NCI-H128 (cell line): ENCODE results near the gene PDE11A.

Source experiments
- DNase-seq: peaks from one replicate; lab custom pipeline; 2025; ENCODE audit not compliant: unreplicated experiment; lab: John Stamatoyannopoulos, UW

PDE11A gene

GRCh38 chr2:177929662-177930522, 142.7 kb downstream of the PDE11A start:
- DNase-seq: no peak

- no peak for DNase-seq
These were observed 149.3 kb downstream of the PDE11A start for GRCh38 chr2:177923323-177923722.

GRCh38 chr2:177921726-177922125, 150.9 kb downstream of the PDE11A start:
- DNase-seq: no peak

- DNase-seq: no peak
These were observed 155.4 kb downstream of the PDE11A start for GRCh38 chr2:177917169-177917568.

DNA sequence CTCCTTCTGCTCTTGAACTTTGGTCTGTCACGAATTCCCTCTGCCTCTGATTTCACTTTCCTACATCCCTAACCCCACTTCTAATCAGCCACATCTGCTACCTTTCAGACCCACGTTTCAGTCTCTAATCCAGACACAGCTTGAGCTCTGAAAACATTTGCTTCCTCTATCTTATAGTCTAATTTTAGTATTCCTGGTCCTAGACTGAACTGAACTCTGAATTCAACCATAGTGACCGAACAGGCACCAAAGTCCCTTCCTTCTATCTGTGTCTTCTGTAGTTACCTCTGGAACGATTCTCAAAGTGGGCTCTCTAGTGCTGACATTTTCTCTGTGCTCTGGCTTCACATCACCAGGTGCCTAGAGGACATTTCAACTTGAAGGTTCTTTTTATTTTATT, 156.2 kb downstream of the PDE11A start:
- no peak for DNase-seq

GRCh38 chr2:177914247-177914646, 158.3 kb downstream of the PDE11A start:
- no peak for DNase-seq

DNA sequence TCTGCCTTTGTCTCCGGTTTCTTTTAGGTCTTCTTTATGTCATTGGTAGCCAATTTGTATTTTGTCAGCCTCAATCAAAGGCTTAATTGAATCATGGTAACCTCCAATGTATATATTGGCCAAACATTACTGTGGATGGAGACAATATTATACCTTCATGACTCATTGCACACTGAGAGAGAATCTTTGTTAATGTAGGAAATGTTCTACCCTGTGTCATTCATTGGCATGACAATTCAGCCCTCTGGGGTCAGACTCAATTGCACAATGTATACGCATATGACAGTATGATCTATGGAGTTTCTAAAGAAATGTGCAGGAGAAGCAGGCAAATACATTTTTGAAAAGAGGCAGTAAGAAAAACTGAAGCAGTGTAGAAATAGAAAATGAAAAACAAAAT, 162.6 kb downstream of the PDE11A start:
- no peak for DNase-seq

DNA sequence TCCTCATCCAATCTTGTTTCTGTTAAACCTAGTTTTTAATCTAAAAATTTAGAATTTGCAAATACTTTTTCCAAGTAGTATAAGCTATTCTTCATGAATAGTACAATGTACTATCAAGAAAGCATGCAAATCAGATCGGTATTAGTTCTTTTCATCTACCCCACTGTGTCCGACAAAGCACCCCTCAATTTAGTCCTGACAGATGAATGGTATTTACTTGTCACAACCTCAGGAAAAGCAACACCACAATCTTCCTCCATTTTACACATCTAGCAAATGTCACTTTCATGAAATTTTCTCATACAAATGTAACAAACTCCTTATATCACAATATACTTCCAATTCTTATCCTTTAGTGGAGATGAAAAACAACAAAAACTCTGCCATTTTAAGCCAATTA, 163.8 kb downstream of the PDE11A start:
- DNase-seq: no peak

GRCh38 chr2:177908182-177908581, 164.4 kb downstream of the PDE11A start:
- no peak for DNase-seq

GRCh38 chr2:177906041-177906718, 166.4 kb downstream of the PDE11A start:
- peak; percentile 5 for DNase-seq

- no peak for DNase-seq
These were observed 166.9 kb downstream of the PDE11A start for GRCh38 chr2:177905640-177906039.

DNA sequence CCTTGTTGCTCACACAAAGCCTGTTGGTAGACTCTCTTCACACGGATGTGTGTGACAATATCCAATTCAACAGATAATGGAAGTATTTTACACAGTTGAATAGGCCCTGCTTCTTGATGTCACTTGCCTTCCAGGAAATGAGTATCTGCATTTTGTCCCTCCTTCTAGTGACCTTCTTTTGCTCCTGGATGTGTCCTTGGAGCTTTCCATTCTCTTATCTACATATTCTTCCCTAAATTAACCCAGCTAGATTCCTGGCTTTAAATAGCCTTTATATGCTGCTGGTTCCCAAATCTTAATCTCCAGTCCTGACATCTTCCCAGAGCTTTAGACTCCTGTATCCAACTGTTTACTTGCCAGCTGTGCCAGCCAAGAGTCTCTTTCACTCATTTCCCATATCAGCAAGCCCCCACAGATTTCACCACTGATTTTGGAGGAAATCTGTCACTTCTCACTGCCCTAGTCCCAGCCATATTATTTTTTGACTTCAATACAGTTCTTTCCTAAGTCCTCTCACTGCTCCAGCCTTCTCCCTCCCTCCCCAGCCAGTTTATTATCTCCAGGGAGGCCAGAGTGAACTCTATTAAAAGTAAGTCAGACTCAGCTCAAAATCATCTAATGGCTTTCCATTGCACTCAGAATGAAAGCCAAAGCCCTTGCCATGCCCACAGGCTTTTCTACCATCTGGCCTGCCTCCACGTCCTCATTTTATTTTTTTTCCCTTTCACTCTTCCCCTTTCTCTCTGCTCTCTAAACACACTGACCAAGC, 170.0 kb downstream of the PDE11A start:
- no peak for DNase-seq

DNA sequence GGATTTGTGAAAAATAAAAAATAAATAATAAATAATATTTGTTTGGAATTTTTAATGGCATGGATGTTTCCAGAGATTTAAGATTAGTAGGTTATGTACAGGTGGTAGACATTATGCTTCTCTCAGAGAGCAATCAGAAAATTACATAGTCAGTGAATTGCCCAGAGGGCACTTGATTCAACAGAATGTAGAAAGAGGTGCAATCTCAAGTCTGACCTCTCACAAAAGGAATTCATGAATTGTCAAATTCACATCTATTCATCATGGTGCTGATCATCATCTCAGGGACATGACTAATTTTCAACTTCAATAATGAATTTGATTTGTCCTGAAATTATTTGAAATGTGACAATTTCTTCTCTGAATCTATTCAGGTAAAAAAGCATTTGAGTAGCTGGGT, 172.5 kb downstream of the PDE11A start:
- DNase-seq: no peak

GRCh38 chr2:177897278-177897677, 175.3 kb downstream of the PDE11A start:
- no peak for DNase-seq

- no peak for DNase-seq
These were observed 176.0 kb downstream of the PDE11A start for GRCh38 chr2:177896587-177896986.

GRCh38 chr2:177894546-177894945, 178.0 kb downstream of the PDE11A start:
- DNase-seq: no peak

DNA sequence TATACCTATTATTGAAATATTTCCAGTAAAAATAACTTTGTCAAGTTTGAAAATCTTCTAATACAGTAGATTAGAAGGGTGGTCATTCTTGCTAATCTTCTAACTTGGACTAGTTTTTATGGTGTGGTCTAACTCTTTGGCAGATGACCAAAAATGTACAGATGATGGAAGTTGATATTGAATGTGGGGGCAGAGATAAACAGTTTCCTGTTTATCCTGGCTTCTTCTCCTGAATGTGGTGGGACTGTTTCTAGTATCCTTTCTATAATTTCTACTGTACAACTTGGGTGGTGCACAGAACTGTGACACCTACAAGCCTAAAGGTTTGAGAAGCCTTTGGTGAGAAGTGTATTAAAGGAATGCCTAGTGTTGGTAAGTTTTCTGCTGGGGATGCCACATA, 178.7 kb downstream of the PDE11A start:
- no peak for DNase-seq

GRCh38 chr2:177891533-177891932, 181.0 kb downstream of the PDE11A start:
- no peak for DNase-seq

DNA sequence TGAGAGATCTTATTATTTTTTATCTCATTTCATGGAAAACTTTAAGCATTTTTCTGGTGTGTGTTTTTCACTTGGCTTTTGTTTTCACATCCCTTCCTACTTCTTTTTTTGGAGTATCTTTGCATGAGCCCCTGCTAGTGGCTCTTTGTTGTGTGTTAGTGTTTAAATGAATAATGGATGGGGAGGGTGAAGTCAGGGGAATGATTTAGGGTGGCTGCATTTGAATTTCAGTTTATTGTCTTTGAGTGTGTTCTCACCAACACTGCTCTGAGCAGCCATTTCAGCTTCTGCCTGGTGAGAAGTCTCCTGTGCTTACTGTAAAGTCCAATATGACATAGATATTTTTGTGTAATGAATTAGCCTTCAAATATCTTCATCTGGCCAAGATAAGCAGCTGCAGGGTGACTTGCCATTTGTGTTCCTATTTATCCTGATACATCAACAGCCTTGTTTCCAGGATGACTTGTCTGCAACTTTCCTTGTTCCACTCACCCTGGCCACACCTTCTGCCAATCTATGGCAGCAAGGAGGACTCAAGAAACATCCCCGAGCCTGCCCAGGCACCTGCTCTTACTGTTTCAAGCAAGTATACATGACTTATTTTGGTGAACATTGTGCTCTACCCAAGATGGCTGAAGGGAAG, 182.6 kb downstream of the PDE11A start:
- DNase-seq: no peak

DNA sequence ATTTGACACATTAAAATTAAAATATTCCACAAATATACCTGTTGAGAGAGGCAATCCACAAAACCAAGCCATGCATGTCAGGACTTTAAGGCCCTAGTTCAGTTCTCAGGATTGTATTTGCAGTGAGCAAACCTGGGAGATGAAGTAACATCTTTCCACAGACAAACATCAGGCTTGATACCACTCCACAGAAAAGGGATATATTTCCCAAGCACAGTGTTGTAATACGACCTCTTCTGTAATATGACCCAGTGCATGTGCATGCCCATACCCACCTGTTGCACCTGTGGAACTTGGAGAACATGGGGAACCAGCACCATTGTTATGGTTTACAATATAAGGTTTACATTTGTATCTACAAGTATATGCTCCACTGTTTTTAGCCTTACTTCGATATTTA, 184.0 kb downstream of the PDE11A start:
- DNase-seq: no peak

DNA sequence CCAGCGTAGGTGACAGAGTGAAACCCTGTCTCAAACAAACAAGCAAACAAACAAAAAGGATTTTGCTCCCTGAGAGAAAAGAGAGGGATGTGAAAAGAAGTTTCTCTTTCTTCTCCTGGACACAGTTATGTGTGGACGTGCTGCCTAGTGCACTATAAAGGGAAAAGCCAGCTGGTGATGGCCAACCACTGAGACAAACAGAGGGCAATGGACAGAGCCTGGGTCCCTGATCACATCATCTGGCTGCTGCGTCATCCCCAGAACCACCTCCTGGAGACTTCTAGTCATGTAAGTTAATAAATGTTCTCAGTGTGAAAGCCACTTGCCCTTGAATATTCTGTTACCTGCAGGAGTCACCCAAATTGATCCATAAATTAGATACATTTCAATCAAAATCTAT, 184.9 kb downstream of the PDE11A start:
- no peak for DNase-seq
